ENCODE measurements around the gene KRTAP1-5.
"Not testable (repeated sequence)": the region's sequence is repeated elsewhere in the genome, so short reads cannot be mapped to it uniquely, and the experiment has no call there.

KRTAP1-5 gene

DNA sequence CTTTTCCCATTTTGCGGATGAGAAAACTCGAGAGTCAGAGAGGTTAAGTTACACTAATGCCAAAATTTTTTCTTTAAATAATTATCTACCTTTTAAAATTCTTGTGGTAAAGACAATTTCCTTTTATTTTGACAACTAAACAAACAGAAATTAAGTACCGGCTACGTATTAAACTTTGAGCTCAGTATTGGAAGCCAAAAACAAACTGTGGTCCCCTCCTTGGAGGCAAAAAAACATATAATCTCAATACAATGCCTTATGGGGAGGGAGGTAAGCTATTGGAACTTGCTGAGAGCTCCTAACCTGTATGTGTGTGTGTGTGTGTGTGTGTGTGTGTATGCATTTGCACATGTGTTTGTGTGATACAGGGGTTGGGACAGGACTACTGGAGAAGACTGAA is 36.4 kb upstream of the KRTAP1-5 start:
- H3K9me3 ChIP-seq, result no peaks in the 10 kb centered on the region
- no peak overlapping the region for H3K4me3 ChIP-seq
- H3K36me3 ChIP-seq, result no peaks in the 10 kb centered on the region
- no peaks in the 10 kb centered on the region for H4K20me1 ChIP-seq
- no peak overlapping the region for H3K4me2 ChIP-seq
- H3K9ac ChIP-seq, result no peak overlapping the region
- no peaks in the 10 kb centered on the region for H3K27me3 ChIP-seq
- H3K4me1 ChIP-seq, result no peaks in the 10 kb centered on the region
- no peak overlapping the region for H3K27ac ChIP-seq
- TF ChIP-seq Cebpa-rat (IDR thresholded peaks at IDR 0.05), result no peak

DNA sequence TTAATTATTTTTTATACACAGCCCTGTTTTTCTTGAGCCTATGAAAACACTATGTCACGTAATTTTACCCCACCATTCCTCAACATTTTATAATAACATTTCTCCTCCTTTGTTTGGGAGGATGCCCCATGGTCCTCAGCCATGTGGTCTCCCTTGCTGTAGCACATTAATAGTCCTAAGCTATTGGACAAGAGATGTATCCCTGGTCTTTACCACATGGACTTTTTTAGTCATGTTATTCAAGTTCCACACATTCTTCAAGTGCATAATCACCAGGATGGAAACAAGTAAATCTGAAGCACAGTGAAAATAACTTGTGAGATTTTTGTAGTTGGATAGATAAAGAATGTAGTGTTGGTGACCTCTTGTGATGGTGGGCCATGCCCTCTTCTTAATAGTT is 35.0 kb upstream of the KRTAP1-5 start:
- no peak overlapping the region for H3K4me2 ChIP-seq

DNA sequence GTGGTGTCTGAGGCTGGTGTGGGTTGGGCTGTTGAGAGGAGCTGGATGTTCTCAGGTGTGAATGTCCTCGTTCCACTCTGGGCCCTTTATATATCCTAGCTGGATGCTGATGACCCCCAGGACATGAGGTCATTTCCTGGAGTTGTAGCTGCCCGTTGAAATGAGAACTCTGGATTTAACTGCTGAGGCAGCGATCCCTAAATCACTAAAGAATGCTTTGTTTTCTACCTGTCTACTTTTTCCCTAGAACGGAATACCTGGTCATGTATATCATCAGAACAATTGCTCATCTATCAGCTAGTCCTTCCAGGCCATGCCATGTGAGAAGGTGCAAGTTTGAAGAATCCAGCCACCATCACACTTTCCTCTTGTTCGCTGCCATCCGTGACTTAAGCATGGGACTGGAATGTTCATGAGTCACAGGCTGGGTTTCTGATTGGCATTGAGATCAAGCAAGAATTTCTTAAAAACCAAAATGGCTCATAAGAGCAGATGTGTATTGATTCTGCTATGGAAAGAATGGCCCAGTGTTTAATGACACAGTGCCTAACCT is 33.1 kb upstream of the KRTAP1-5 start, which contains the start of gene KRTAP2-3:
Gene KRTAP2-3 (minus strand): TSS at position 63 of the 553 bp plus-strand sequence. CDS start 64 bp downstream, outside the sequence.
- Histone ChIP-seq H3K9ac (no peak within 1 kb of the TSS), H3K4me1 (no peaks in the 10 kb centered on the region), H4K20me1 (no peaks in the 10 kb centered on the region), H3K27ac (no peak within 1 kb of the TSS), H3K27me3 (no peaks in the 10 kb centered on the region), H3K9me3 (0 out of 2 replicates have a peak, but pooled peaks cover 6% of the 10 kb centered on the region), H3K4me2 (no peak within 1 kb of the TSS), H3K4me3 (no peak within 1 kb of the TSS), H3K36me3 (no peaks in the 10 kb centered on the region)
- TF ChIP-seq Cebpa-rat (IDR thresholded peaks at IDR 0.05), result no peak

More for the DNA sequence above, 35.0 kb upstream of the KRTAP1-5 start:
- no peak for TF ChIP-seq Cebpa-rat (IDR thresholded peaks at IDR 0.05)
- Histone ChIP-seq H3K4me3 (no peak overlapping the region), H3K4me1 (no peaks in the 10 kb centered on the region), H3K36me3 (no peaks in the 10 kb centered on the region), H3K9me3 (0 out of 2 replicates have a peak, but pooled peaks cover 6% of the 10 kb centered on the region), H3K27ac (no peak overlapping the region), H4K20me1 (no peaks in the 10 kb centered on the region), H3K9ac (no peak overlapping the region), H3K27me3 (no peaks in the 10 kb centered on the region)

DNA sequence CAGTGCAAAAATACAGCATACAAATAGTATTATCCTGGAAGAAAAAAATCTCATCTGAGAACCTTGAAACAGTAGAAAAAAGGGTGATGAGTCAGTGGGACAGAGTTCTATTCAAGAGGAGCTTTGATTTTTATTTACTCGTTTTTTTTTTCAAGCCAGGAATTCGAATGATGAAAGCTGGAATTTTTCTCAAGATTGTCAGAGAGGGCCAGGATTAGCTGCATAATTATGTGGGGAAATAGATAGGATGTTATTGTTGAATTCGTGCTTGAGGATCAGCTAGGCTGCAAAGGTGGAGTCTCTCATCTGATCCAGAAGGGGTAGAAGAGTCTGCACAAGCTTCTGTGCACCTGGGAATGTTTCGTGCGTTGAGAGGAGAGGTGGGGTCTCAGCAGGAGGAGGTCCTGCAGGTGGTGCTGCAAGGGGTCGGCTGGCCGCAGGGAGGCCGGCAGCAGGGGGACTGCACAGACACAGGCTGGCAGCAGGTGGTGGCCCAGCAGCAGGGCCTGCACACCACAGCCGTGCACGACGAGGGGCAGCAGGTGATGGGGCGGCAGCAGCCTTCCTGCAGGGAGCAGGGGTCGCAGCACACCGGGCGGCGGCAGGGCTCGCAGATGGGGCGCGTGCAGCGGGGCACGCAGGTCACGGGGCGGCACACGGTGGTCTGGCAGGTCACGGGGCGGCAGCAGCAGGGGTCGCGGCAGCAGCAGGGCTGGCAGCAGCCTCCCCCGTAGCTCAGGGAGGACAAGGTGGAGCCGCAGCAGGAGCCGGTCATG is 32.5 kb upstream of the KRTAP1-5 start:
- H3K9me3 ChIP-seq, H3K4me1 ChIP-seq, H4K20me1 ChIP-seq, H3K27me3 ChIP-seq, H3K4me3 ChIP-seq, H3K36me3 ChIP-seq, H3K4me2 ChIP-seq, H3K27ac ChIP-seq, H3K9ac ChIP-seq: not testable (repeated sequence)

DNA sequence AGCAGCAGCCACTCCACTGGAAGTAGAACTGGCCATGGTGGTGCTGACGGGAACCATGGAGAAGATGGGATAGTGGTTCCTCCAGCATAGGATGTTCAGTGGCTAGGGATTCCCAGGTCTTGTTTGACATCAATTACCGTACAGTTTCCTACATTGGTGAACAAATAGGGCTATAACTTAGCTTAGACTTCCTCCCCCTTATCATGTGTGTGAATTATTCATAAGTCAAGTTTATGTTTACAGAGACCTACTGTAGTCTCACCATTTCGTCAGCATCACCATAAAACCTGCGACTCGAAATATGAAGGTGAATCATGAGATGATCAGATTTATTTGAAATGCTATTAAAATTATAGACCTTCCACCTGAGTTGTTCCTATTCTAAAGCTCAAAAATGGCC is 31.7 kb upstream of the KRTAP1-5 start:
- Histone ChIP-seq H3K9ac (no peak overlapping the region), H3K4me3 (no peak overlapping the region), H3K36me3 (no peaks in the 10 kb centered on the region), H3K4me1 (no peaks in the 10 kb centered on the region), H3K27me3 (no peaks in the 10 kb centered on the region), H3K9me3 (0 out of 2 replicates have a peak, but pooled peaks cover 6% of the 10 kb centered on the region), H4K20me1 (no peaks in the 10 kb centered on the region), H3K27ac (no peak overlapping the region), H3K4me2 (no peak overlapping the region)
- no peak for TF ChIP-seq Cebpa-rat (IDR thresholded peaks at IDR 0.05)

DNA sequence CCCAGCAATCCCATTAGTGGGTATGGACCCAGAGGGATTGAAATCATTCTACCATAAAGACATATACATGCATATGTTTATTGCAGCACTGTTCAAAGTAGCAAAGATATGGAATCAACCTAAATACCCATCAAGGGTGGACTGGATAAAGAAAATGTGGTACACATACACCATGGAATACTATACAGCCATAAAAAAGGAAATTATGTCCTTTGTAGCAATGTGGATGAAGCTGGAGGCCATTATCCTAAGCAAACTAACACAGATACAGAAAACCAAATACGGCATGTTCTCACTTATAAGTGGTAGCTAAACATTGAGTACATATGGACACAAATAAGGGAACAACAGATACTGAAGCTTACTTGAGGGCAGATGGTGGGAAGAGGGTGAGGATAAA is 30.5 kb upstream of the KRTAP1-5 start:
- H3K36me3 ChIP-seq, result no peaks in the 10 kb centered on the region
- H3K4me1 ChIP-seq, result no peaks in the 10 kb centered on the region
- H3K4me2 ChIP-seq, result no peak overlapping the region
- H3K9ac ChIP-seq, result no peak overlapping the region
- no peaks in the 10 kb centered on the region for H3K27me3 ChIP-seq
- H4K20me1 ChIP-seq, result no peaks in the 10 kb centered on the region
- no peak for TF ChIP-seq Cebpa-rat (IDR thresholded peaks at IDR 0.05)
- no peak overlapping the region for H3K4me3 ChIP-seq
- H3K9me3 ChIP-seq, result peaks cover 6% of the 10 kb centered on the region; the same call in 1 of the 2 replicates
- H3K27ac ChIP-seq, result no peak overlapping the region

DNA sequence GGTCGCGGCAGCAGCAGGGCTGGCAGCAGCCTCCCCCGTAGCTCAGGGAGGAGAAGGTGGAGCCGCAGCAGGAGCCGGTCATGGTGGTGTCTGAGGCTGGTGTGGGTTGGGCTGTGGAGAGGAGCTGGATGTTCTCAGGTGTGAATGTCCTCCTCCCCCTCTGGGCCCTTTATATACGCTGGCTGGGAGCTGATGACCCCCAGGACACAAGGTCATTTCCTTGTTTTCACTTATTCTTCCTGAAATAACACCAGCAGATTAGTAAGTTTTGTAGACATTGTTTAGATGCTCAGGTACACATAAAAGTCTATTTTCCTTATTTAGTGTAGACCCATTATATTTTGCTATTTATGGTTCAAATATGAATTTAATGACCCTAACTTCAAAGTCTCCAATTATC is 28.1 kb upstream of the KRTAP1-5 start, which contains the start of gene KRTAP2-2:
Gene KRTAP2-2 (minus strand): TSS at position 101 of the 400 bp plus-strand sequence. CDS start 19 bp downstream, at position 82.
- H3K4me3 ChIP-seq, H3K4me2 ChIP-seq, H4K20me1 ChIP-seq, H3K27me3 ChIP-seq, H3K9ac ChIP-seq, H3K27ac ChIP-seq, H3K9me3 ChIP-seq, H3K36me3 ChIP-seq, H3K4me1 ChIP-seq: not testable (repeated sequence)

DNA sequence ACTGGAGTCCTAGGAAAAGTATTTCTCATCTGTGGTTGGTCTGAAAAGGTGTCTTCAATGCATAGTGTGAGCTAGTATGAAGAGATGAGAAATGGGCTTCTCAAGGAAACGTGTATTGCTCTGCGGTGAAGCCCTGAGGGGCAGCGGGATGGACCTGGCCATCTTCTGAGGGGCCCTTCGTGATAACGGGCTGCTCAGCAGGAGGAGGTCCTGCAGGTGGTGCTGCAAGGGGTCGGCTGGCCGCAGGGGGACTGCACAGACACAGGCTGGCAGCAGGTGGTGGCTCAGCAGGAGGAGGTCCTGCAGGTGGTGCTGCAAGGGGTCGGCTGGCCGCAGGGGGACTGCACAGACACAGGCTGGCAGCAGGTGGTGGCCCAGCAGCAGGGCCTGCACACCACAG is 27.5 kb upstream of the KRTAP1-5 start:
- not testable (repeated sequence) for H3K4me2 ChIP-seq, H3K36me3 ChIP-seq, H3K9ac ChIP-seq, H3K4me1 ChIP-seq, H4K20me1 ChIP-seq, H3K9me3 ChIP-seq, H3K27me3 ChIP-seq, H3K4me3 ChIP-seq, H3K27ac ChIP-seq

DNA sequence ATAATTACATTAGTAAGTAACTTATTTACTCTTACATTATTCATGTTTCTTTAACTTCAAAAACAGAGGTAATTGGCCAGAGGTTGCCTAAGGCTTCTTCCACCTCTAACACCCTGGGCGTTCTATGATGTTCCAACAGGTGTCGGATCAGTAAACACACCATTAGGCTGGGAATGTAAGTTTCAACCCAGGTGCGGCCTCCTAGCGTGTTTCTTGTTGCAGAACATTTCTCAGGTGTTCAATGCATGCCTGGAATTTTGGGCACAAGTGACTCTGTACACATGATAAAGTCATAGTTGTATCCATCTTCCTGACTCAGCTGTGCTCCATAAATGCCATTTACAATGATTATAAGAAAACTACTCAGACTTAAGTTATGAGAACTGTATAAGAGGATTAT is 27.0 kb upstream of the KRTAP1-5 start:
- no peak for TF ChIP-seq Cebpa-rat (IDR thresholded peaks at IDR 0.05)
- Histone ChIP-seq H3K4me1 (no peaks in the 10 kb centered on the region), H3K27me3 (no peaks in the 10 kb centered on the region), H3K27ac (no peak overlapping the region), H4K20me1 (no peaks in the 10 kb centered on the region), H3K4me2 (no peak overlapping the region), H3K9ac (no peak overlapping the region), H3K9me3 (peaks cover 6% of the 10 kb centered on the region; the same call in 1 of the 2 replicates), H3K36me3 (no peaks in the 10 kb centered on the region), H3K4me3 (no peak overlapping the region)

DNA sequence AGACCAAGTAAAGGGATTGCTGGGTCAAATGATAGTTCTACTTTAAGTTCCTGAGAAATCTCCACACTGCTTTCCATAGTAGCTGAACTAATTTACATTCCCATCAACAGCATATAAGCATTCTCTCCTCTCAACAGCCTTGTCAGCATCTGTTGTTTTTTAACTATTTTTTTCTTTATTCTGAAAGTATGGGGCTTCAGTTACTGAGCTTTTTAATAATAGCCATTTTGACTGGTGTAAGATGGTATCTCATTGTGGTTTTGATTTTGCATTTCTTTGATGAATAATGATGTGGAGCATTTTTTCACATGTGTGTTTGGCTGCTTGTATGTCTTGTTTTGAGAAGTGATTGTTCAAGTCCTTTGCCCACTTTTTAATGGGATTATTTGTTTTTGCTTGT is 25.6 kb upstream of the KRTAP1-5 start:
- Histone ChIP-seq H4K20me1 (no peaks in the 10 kb centered on the region), H3K36me3 (no peaks in the 10 kb centered on the region), H3K4me2 (no peak overlapping the region), H3K4me1 (no peaks in the 10 kb centered on the region), H3K9ac (no peak overlapping the region), H3K9me3 (peaks cover 4% of the 10 kb centered on the region; the same call in 1 of the 2 replicates), H3K27me3 (no peaks in the 10 kb centered on the region), H3K27ac (no peak overlapping the region), H3K4me3 (no peak overlapping the region)
- no peak for TF ChIP-seq Cebpa-rat (IDR thresholded peaks at IDR 0.05)
